Putamen (tissue), 1 donor: ENCODE results near the gene UBE2O.

ENCODE experiments used
- DNase-seq: peaks from one replicate; pipeline ENCODE4 v3.0.0-alpha.2; 2016; ENCODE audit warnings: low spot score

Gene UBE2O

GRCh38 chr17:76414334-76415295 is 38.3 kb downstream of the UBE2O start:
- peak; percentile 47 for DNase-seq

- no peak for DNase-seq
Measured at GRCh38 chr17:76411247-76411646, 41.7 kb downstream of the UBE2O start.

- no peak for DNase-seq
Measured at GRCh38 chr17:76410328-76410965, 42.5 kb downstream of the UBE2O start.

- no peak for DNase-seq
Measured at GRCh38 chr17:76408037-76408849, 44.7 kb downstream of the UBE2O start.

GRCh38 chr17:76407509-76407908 is 45.4 kb downstream of the UBE2O start:
- DNase-seq, result no peak

- no peak for DNase-seq
Measured at GRCh38 chr17:76405967-76406647, 46.8 kb downstream of the UBE2O start.

- DNase-seq, result no peak
Measured at GRCh38 chr17:76405607-76405966, 47.4 kb downstream of the UBE2O start.

GRCh38 chr17:76404976-76405563 is 47.9 kb downstream of the UBE2O start:
- DNase-seq, result no peak

GRCh38 chr17:76404256-76404655 is 48.7 kb downstream of the UBE2O start:
- no peak for DNase-seq

- DNase-seq, result no peak
Measured at GRCh38 chr17:76402711-76403110, 50.2 kb downstream of the UBE2O start.

- no peak for DNase-seq
Measured at GRCh38 chr17:76399175-76400172, 53.5 kb downstream of the UBE2O start.

GRCh38 chr17:76398523-76399174 is 54.3 kb downstream of the UBE2O start:
- DNase-seq, result no peak

- DNase-seq, result peak; percentile 87
Measured at GRCh38 chr17:76397687-76398522, 55.0 kb downstream of the UBE2O start.

- DNase-seq, result no peak
Measured at GRCh38 chr17:76397184-76397583, 55.8 kb downstream of the UBE2O start.

GRCh38 chr17:76395980-76396379 is 57.0 kb downstream of the UBE2O start:
- DNase-seq, result no peak

- DNase-seq, result no peak
Measured at GRCh38 chr17:76394166-76394565, 58.8 kb downstream of the UBE2O start.

GRCh38 chr17:76391200-76391715 is 61.7 kb downstream of the UBE2O start:
- DNase-seq, result no peak

GRCh38 chr17:76390003-76390421 is 62.9 kb downstream of the UBE2O start:
- DNase-seq, result no peak
